Inflammatory macrophage treated with lipopolysaccharide for 4 hours (primary cell): ENCODE measurements around the gene RASGRP4.
A peak's percentile ranks its signal among the peaks of the same experiment; 100 is the strongest.
"Not testable (repeated sequence)": the region's sequence is repeated elsewhere in the genome, so short reads cannot be mapped to it uniquely, and the experiment has no call there.

ENCODE experiments used
- DNase-seq: peaks from one replicate; pipeline ENCODE4 v3.0.0-alpha.2; 2020

Gene RASGRP4

DNA sequence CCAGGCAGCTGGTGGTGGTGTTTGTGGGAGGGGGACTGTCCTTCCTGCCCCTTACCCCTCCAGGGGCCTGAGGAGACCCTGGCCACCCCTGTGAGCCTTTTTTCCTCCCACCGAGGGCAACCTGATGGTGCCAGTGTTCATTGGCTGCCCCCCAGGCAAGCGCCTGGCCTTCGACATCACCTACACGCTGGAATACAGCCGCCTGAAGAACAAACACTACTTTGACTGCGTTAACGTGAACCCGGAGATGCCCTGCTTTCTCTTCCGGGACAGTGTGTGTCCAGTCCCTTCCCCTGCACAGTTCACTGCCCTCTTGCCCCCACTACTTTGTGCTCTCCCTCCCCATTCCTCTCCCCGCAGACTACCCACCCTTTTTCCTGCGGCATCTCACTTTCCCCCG lies 59.0 kb downstream of the RASGRP4 start:
- DNase-seq, result no peak

- not testable (repeated sequence) for DNase-seq
These were observed 62.9 kb downstream of the RASGRP4 start for GRCh38 chr19:38362946-38363688.

GRCh38 chr19:38362076-38362945 lies 63.7 kb downstream of the RASGRP4 start:
- peak; percentile 85 for DNase-seq

- peak; percentile 82 for DNase-seq
These were observed 64.4 kb downstream of the RASGRP4 start for GRCh38 chr19:38361633-38362075.

DNA sequence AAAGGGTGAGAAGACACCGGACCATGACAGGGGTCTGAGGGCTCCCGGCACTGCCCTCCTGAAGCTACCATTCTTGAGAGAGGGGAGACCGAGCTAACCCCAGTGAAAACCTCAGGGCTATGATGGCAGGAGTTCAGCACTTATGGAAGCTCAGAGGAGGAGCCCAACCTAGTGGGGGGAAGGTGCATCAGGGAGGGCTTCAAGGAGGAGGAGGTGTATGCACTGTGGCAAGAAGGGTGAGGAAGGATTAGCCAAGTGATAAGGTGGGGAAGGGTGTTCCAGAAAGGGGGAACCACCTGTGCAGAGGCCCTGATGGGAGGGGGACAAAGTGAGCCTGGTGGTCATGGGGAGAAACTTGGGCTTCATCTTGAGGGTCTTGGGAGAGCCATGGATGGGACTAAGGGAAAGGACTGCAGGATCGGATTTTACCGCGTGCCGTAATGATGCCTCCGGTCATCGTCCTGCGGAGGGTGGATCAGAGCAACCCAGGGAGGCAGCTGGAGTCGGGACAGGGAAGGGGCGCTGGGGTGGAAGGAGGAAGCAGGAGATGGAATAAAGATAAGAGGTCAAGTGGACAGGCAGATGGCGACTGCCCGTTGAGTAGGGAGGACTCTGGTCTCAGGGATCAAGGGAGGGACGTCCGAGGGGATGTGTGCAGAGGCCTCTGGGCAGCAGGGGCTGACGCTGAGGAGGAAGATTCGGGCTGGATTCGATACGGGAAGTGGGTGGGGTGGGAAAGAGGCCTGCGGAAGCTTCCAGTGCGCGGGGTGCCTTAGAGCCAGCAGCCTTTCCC lies 65.0 kb downstream of the RASGRP4 start:
- no peak for DNase-seq

DNA sequence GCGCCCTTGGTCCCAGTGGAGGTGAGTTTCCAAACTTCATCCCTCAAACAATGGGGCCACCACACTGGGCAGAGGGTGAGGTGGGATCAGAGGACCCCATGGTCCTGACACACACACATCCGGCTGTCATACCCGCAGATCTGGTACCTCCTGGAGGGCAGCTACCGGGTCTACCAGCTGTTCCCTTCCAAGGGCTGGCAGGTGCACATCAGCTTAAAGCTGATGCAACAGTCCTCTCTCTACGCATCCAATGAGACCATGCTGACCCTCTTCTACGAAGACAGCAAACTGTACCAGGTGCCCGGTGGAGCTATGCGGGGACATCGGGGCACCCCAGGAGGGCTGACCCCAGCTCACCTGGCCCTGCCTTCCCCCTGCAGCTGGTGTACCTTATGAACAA lies 65.7 kb downstream of the RASGRP4 start:
- no peak for DNase-seq

DNA sequence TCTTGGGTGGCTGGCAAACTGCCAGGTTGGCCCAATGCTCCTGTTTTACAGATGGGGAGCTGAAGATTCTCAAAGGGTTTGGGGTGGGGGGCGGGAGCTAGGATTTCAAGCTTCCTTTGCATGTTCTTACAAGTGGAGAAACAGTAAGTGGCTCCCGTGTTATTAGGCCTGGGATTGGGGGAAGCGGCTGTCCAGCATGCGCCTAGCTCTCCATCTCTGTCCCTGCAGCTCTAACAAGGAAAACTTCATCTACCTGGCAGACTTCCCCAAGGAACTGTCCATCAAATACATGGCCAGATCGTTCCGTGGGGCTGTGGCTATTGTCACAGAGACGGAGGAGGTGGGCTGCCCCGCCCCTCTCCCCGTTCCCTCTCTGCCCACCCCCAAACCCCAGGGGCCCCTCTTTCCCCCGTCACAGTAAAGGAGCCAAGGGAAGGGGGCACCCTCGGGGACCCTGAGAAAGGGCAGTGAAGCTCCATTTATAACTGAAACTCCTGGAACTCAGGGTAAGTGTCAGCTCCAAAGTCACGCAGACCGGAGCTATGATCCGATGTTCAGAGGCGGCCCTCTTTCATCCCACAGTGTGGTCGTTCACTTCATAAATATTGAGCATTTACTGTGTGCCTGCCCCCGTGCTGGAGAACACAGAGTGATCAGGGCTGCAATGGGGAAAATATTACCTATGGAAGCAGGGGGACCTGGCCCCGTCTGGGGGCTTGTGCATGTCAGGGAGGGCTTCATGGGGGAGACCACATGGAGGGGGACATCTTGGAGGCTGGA lies 66.6 kb downstream of the RASGRP4 start:
- no peak for DNase-seq
